Endothelial cell (in vitro differentiated cells): Measurements from ENCODE around the gene CACNA1C. TPM values are rescaled to one million over a fixed set of nuclear protein-coding genes. Genes with fewer than 3 reads are reported as not detected.

ENCODE experiments used
- DNase-seq: peaks from one replicate; pipeline ENCODE4 v3.0.0; 2021; ENCODE audit warnings: low spot score
- H3K27ac Mint-ChIP-seq: one replicate; pipeline ENCODE4 v1.8.0; 2021; ENCODE audit warnings: mixed read lengths, inconsistent platforms; ENCODE audit not compliant: unreplicated experiment
- H3K27me3 Mint-ChIP-seq: one replicate; pipeline ENCODE4 v1.8.0; 2021; ENCODE audit warnings: mild to moderate bottlenecking, moderate library complexity, mixed read lengths, inconsistent platforms; ENCODE audit not compliant: unreplicated experiment
- H3K36me3 Mint-ChIP-seq: one replicate; pipeline ENCODE4 v1.8.0; 2021; ENCODE audit warnings: mild to moderate bottlenecking, low read depth, mixed read lengths, inconsistent platforms; ENCODE audit not compliant: unreplicated experiment
- H3K4me1 Mint-ChIP-seq: one replicate; pipeline ENCODE4 v1.8.0; 2021; ENCODE audit warnings: mild to moderate bottlenecking, mixed read lengths, inconsistent platforms; ENCODE audit not compliant: unreplicated experiment
- H3K4me3 Mint-ChIP-seq: one replicate; pipeline ENCODE4 v1.8.0; 2021; ENCODE audit warnings: mild to moderate bottlenecking, mixed read lengths, inconsistent platforms; ENCODE audit not compliant: unreplicated experiment
- H3K9me3 Mint-ChIP-seq: one replicate; pipeline ENCODE4 v1.8.0; 2021; ENCODE audit warnings: mixed read lengths, inconsistent platforms; ENCODE audit not compliant: unreplicated experiment
- CTCF ChIP-seq: fragments of 200-600 bp; sonication (generic); IDR thresholded peaks from one replicate; pipeline ENCODE4 v1.5.0; 2021; ENCODE audit warnings: antibody characterized with exemption; ENCODE audit not compliant: unreplicated experiment
- total RNA-seq: library from RNA; stranded (reverse); fragmentation: NEBNext Ultra II Directional; extraction: Animal tissue kit (Norgen Biotek cat#: 25700); gene quantifications from one replicate; pipeline ENCODE4 v1.2.1, GENCODE V29; 2021; ENCODE audit not compliant: unreplicated experiment

CACNA1C gene
- total RNA-seq, 1 donor from 2014 or later: 11.1 TPM

- Mint-ChIP-seq H3K27me3 (peaks cover 9% of the 10 kb centered on the region), H3K4me3 (no peak overlapping the region), H3K36me3 (no peaks in the 10 kb centered on the region), H3K9me3 (no peaks in the 10 kb centered on the region), H3K27ac (no peak overlapping the region), H3K4me1 (peaks cover 15% of the 10 kb centered on the region)
- DNase-seq: no peak
- no peak for TF ChIP-seq CTCF
These were observed 357.0 kb downstream of the CACNA1C start for GRCh38 chr12:2409656-2410265.

- H3K27ac Mint-ChIP-seq: no peak overlapping the region
- H3K9me3 Mint-ChIP-seq: no peaks in the 10 kb centered on the region
These were observed 357.7 kb downstream of the CACNA1C start for GRCh38 chr12:2410496-2410895.

GRCh38 chr12:2411011-2411410, 358.2 kb downstream of the CACNA1C start:
- no peak for DNase-seq
- no peak overlapping the region for H3K4me3 Mint-ChIP-seq
- H3K27ac Mint-ChIP-seq: no peak overlapping the region
- H3K9me3 Mint-ChIP-seq: no peaks in the 10 kb centered on the region
- TF ChIP-seq CTCF: no peak
- H3K36me3 Mint-ChIP-seq: no peaks in the 10 kb centered on the region
- H3K27me3 Mint-ChIP-seq: peaks cover 9% of the 10 kb centered on the region
- H3K4me1 Mint-ChIP-seq: peaks cover 6% of the 10 kb centered on the region

More at GRCh38 chr12:2410496-2410895, 357.7 kb downstream of the CACNA1C start:
- Mint-ChIP-seq H3K27me3 (peaks cover 9% of the 10 kb centered on the region), H3K4me3 (no peak overlapping the region), H3K36me3 (no peaks in the 10 kb centered on the region), H3K4me1 (peaks cover 11% of the 10 kb centered on the region)
- DNase-seq: no peak
- no peak for TF ChIP-seq CTCF

GRCh38 chr12:2411616-2412304, 359.0 kb downstream of the CACNA1C start:
- no peak overlapping the region for H3K4me3 Mint-ChIP-seq
- no peak overlapping the region for H3K27ac Mint-ChIP-seq
- no peaks in the 10 kb centered on the region for H3K36me3 Mint-ChIP-seq
- peaks cover 8% of the 10 kb centered on the region for H3K27me3 Mint-ChIP-seq
- H3K9me3 Mint-ChIP-seq: no peaks in the 10 kb centered on the region
- DNase-seq: no peak
- peaks cover 2% of the 10 kb centered on the region for H3K4me1 Mint-ChIP-seq
- TF ChIP-seq CTCF: no peak

GRCh38 chr12:2412305-2412643, 359.5 kb downstream of the CACNA1C start:
- Mint-ChIP-seq H3K27me3 (peaks cover 8% of the 10 kb centered on the region), H3K27ac (no peak overlapping the region), H3K4me3 (no peak overlapping the region), H3K4me1 (peaks cover 2% of the 10 kb centered on the region), H3K9me3 (no peaks in the 10 kb centered on the region), H3K36me3 (no peaks in the 10 kb centered on the region)
- no peak for DNase-seq
- no peak for TF ChIP-seq CTCF
